Kidney glomerular epithelial cell (primary cell): ENCODE measurements around the gene PDE4B.
A peak's percentile ranks its signal among the peaks of the same experiment; 100 is the strongest.
"Not testable (repeated sequence)": the region's sequence is repeated elsewhere in the genome, so short reads cannot be mapped to it uniquely, and the experiment has no call there.

Source experiments
- DNase-seq: peaks from one replicate; lab custom pipeline; 2025; lab: John Stamatoyannopoulos, UW

PDE4B gene

DNA sequence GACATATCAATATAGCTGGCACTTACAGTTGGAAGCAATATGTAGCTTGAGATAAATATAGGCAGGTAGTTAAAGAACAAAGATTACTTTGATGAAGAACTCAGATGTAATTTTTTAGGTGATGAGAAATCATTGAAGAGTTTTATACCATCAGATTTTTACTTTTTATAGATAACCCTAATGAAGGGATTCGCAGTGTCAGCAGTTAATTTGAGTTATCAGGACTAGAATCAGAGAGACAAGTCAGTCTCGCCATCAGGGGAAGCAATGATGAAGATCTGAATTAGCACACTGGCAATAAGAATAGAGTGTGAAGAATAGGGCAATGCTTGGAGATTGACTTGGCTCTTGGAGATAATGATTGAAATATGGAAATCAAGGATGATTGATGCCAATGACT lies 342.5 kb downstream of the PDE4B start:
- DNase-seq = no peak

DNA sequence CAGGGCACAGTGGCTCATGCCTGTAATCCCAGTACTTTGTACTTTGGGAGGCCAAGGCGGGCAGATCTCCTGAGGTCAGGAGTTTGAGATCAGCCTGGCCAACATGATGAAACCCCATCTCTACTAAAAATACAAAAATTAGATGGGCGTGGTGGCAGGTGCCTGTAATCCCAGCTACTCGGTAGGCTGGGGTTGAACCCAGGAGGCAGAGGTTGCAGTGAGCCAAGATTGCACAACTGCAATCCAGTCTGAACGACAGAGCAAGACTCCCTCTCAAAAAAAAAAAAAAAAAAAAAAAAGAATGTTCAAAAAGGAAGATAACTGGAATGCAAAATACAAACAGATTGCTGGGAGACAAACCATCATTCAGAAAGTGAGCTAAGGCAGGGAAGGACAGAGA lies 343.7 kb downstream of the PDE4B start:
- not testable (repeated sequence) for DNase-seq

- no peak for DNase-seq
Observed at GRCh38 chr1:66137235-66137634, 344.5 kb downstream of the PDE4B start.

DNA sequence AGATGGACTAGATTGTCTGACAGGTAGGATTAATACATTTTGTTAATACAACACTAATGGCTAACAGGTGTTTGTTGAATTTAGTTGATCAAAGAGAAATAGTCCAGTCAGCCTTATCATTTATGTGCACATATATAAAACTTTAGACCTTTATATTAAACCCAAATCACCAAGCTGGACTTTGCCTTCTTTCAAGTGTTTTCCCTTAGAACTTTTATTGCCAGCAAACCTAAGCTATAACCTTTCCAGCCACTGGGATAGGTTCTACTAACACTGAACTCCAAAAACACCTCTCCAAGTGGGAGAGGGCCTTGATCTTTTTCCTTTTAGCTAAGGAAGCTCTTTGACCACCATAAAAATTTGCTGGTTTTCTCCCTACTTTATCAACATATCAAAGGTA lies 345.9 kb downstream of the PDE4B start:
- DNase-seq = no peak

GRCh38 chr1:66140072-66140471 lies 347.4 kb downstream of the PDE4B start:
- no peak for DNase-seq

DNA sequence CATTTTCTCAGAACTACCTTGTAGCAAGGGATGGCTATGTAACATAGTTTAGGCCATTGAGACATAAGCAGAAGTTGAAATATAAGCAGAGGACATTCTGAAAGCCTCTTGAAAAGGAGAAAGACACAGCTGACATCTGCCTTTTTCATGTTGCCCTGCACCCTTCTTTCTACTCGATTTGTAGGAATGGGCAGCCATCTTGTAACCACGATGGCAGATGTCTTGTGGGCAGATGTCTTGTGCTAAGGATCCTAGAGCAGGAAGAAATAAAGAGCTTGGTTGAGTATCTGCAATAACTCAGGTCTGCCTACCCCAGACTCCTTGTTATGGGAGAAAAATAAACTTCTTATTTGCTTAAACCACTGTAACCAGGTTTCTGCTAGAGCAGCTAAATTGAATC lies 351.0 kb downstream of the PDE4B start:
- DNase-seq = no peak

DNA sequence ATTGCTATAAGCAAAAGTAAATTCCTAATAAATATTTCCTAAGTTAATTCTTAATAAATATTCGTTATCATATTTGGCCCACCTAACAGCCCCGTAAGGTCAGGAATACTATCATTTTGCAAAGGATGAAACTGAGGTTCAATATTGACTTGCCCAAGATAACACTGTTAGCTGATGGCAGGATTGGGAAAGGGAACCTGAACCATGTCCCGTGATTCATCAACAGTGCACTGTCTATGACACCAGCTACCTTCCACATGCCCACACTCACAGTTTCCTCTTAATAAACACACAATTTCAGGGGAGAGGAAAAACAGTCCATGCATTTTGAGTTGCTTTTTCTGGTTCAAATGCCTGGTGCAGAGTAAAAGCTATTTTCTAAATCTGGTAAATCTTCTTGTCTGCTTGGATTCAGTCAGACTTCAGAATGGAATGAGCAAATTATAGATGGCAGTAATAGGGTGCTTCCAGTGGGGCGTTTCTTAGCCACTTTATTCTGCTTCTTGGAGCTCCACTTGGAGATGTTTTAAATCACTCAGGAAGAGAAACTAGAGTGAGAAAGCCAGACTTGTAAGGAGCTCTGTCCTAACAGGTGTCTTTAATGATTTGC lies 354.6 kb downstream of the PDE4B start:
- DNase-seq = no peak

DNA sequence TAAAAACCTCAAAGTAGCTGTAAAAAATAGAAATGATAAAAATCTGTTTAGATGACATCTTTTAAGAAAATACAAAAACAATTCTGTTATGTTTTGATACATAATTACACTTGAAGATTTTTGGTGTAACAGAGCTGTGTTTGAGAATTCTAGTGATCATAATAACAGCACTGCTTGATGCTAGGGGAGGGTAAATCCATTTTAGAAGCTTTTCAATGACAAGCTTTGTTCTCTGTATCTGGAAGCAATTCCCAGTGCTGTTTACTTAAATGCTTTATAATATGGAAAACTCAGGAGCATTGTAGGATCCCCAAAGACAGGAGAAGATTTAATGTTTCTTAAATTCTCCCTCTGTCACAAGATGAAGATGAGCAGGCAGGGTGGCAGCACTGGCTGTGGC lies 359.3 kb downstream of the PDE4B start:
- no peak for DNase-seq

DNA sequence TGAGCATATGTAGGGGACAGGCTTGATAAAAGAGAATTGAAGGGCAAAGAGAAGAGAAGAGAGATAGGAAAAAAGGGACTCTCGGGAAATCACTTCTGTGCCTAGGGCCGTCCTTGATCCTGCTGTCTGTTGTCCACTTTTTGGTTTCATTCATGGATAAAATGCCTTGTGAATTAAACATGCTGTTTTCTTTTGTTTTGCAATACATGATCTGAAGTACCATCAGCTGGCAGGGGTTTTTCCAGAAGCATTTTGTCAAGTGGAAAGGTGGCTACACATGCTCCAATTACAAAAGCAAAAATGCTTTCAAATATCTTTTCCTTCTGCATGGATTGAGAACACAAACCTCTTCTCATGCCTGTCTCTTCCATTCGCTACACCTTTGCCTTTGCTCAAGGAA lies 361.7 kb downstream of the PDE4B start:
- DNase-seq = no peak

DNA sequence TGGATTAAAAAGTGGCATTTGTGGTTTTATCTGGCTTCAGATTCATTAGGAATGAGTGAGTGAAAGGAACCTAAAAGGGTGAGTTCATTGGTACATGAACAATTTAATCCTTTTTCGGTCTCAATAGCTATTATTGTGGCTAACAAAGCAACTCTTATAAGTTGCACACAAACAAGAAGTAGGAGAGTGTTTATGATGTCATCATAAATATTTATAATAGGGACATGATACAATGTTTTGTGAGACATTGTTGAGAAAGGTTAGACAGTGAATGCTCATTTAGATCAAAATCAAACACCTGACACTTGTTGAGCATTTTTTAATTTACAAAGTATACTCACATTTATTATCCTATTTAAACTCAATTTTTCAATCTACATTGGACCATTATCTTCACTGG lies 363.4 kb downstream of the PDE4B start:
- no peak for DNase-seq

GRCh38 chr1:66159800-66160199 lies 367.1 kb downstream of the PDE4B start:
- no peak for DNase-seq

GRCh38 chr1:66160719-66161118 lies 368.0 kb downstream of the PDE4B start:
- DNase-seq = no peak

GRCh38 chr1:66166753-66167152 lies 374.1 kb downstream of the PDE4B start:
- DNase-seq = no peak

DNA sequence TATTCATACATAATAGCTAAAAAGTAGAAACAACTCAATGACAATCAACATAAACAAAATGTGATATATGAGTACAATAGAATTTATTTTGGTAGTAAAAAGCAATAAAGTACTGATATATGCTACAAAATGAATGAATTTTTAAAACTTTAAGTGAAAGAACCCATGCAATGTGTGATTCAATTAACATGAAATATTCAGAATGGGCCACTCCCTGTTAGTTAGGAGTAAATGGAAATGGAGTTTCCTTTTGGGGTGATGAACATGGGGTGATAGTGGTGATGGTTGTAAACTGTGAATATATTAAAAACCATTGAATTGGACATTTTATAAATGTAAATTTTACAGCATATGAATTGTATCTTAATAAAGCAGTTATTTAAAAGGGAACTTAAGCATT lies 374.6 kb downstream of the PDE4B start:
- DNase-seq = no peak

DNA sequence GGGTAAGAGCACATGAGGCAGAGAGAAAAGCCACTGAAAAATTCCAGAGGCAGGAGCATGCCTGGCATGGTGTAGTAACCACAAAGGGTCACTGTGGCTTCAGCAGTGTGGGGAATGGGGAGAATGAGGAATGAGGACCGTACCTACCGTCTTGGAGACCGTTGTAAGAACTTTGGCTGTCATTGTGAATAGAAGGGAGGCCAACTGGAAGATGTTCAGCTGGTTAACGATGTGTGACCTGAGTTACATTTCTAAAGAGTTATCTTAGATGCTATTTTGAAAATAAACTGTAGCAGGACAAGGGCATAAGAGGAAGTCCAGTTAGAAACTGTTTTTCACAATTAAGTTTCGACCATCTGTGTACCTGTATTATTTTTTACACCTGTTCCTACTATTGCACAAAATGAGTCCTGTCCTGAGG lies 375.8 kb downstream of the PDE4B start:
- peak; percentile 28 for DNase-seq

GRCh38 chr1:66168948-66169671 lies 376.4 kb downstream of the PDE4B start:
- DNase-seq = no peak

DNA sequence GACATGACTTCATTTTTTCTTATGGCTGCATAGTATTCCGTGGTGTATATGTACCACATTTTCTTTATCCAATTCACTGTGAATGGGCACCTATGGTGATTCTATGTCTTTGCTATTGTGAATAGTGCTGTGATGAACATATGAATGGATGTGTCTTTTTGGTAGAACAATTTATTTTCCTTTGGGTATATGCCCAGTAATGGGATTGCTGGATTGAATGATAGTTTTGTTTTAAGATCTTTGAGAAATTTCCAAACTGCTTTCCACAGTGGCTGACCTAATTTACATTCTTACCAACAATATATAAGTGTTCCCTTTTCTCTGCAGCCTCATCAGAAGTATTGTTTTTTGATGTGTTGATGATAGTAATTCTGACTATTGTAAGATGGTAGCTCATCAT lies 379.6 kb downstream of the PDE4B start:
- DNase-seq = no peak

DNA sequence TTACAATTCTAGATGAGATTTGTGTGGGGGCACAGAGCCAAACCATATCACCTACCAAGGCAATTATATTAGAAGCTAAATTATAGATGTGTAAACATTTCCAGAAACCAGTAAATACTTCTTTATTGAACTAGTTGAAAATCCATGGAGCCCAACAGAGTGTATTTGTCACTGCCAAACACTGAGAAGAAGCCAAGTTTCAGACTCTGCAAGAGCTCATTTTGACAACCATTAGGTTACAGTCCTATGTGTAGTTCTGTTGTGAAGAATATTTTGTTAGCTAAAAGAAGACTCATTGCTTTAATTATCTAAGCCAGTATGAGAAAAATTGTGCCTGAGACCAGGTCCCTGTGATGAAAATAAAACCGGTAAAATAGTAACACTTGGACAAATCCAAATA lies 382.4 kb downstream of the PDE4B start:
- DNase-seq = no peak

DNA sequence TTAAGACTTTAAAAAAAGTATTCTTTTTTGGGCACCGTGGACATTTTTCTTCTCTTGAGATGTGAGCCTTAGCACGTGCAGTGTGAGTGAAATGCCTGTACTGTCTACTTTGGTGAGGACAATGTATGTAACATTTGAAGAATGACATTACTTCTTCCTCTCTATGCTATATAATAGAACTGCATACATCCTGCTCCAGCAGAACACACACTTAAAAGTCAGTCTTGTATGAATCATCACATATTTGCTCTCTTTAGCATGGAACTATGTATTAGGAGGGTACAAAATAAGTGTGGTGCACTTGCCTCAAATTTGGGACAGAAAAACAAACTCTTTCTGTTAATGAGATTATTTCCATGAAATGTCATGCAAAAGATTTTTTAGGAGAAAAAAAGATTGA lies 382.9 kb downstream of the PDE4B start:
- no peak for DNase-seq

GRCh38 chr1:66176012-66176715 lies 383.5 kb downstream of the PDE4B start:
- DNase-seq = no peak

DNA sequence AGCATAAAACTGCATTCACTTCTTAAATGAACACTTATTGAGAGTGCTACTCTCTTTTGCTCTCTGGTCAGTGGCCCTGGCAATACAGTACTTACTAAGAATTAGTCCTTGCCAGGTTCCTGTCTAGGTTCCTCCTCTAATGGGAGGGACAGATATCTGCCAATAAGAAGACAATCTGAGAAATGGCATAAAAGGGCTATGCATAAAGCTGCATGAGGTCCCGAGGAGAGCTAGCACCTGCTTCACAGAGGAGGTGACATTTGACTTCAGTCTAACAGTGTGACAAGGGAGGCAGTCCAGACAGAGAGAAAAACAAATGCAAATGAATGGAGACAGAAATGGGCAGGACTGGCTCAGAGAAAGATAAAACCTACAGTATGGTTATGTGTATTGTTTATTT lies 384.1 kb downstream of the PDE4B start:
- DNase-seq = no peak

GRCh38 chr1:66177510-66177909 lies 384.8 kb downstream of the PDE4B start:
- DNase-seq = no peak

DNA sequence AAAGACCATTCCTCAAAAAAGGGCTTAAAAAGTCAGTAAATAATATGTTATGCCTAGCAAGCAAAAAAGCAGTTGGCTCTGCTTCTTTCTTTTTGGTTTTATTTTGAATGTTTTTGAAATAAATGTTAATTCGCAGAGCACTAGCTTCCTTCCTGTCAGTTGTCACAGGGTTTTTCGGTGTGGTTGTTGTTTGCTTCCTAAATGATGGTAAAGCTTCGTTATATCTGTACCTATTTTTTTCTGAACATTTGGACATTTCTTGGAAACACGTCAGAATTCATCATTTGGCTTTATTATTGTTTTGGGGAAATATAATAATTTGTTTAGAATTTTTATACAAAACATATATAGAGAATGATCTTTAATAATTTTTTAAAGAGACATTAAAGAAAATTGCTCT lies 389.3 kb downstream of the PDE4B start:
- DNase-seq = no peak
